ENCODE measurements around the gene CNR1.

DNA sequence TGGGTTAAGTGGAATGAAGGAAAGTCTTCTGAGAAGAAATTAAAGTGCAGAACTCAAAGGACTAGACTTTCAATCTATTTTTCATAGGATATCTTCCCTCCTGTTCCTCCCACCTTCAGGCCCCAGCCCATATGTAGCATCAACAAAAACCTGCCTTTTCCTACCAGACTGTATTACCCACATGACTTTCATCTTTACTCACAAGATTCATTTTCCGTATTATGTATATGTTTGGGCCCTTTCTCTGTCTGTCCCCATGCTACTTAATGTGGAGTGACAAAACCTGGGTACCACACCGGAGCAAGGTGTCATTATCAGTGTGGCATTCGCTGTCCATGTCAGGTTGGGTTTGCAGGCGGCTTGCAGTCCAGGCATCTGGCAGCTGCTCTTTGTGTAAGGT lies 18.8 kb upstream of the CNR1 start:
- TF ChIP-seq CTCF (IDR thresholded peaks at IDR 0.05) (no peak), ZFX (IDR thresholded peaks at IDR 0.05; ENCODE audit: borderline replicate concordance) (no peak)

Measured in 22Rv1 (cell line).